Bronchial epithelial cell (primary cell): Measurements from ENCODE around the gene MS4A2. TPM values are rescaled to one million over a fixed set of nuclear protein-coding genes. Genes with fewer than 3 reads are reported as not detected.
"Not testable (repeated sequence)": the region's sequence is repeated elsewhere in the genome, so short reads cannot be mapped to it uniquely, and the experiment has no call there.

Source experiments
- DNase-seq: peaks from one replicate; pipeline ENCODE4 v3.0.0-alpha.2; 2010; ENCODE audit warnings: low read depth
- FAIRE-seq: peaks from 2 replicates; lab custom pipeline; 2011; peaks lifted over from hg19 to GRCh38; lab: Jason Lieb, UNC
- H3K27me3 ChIP-seq: 2 replicates; pipeline ENCODE4 v1.5.1; 2011; ENCODE audit warnings: low read length; ENCODE audit not compliant: control insufficient read depth, insufficient read depth
- H3K36me3 ChIP-seq: 2 replicates; pipeline ENCODE4 v1.5.1; 2011; ENCODE audit warnings: low read length; ENCODE audit not compliant: control insufficient read depth, insufficient read depth
- H3K4me3 ChIP-seq: 2 replicates; pipeline ENCODE4 v1.5.1; 2011; ENCODE audit warnings: mild to moderate bottlenecking, low read depth, low read length, control low read depth
- CTCF ChIP-seq: IDR thresholded peaks from 2 replicates; pipeline ENCODE4 v1.5.1; 2011; ENCODE audit warnings: mild to moderate bottlenecking, moderate library complexity, low read length, control low read depth, inconsistent platforms; ENCODE audit not compliant: insufficient read depth, severe bottlenecking
- total RNA-seq: library from RNA; depleted of rRNA; stranded (reverse); fragments of >200 nt; gene quantifications from 2 replicates; pipeline ENCODE4 v1.2.1, GENCODE V29; 2014

The MS4A2 gene
- total RNA-seq, 1 donor from 2014 or later = not detected

DNA sequence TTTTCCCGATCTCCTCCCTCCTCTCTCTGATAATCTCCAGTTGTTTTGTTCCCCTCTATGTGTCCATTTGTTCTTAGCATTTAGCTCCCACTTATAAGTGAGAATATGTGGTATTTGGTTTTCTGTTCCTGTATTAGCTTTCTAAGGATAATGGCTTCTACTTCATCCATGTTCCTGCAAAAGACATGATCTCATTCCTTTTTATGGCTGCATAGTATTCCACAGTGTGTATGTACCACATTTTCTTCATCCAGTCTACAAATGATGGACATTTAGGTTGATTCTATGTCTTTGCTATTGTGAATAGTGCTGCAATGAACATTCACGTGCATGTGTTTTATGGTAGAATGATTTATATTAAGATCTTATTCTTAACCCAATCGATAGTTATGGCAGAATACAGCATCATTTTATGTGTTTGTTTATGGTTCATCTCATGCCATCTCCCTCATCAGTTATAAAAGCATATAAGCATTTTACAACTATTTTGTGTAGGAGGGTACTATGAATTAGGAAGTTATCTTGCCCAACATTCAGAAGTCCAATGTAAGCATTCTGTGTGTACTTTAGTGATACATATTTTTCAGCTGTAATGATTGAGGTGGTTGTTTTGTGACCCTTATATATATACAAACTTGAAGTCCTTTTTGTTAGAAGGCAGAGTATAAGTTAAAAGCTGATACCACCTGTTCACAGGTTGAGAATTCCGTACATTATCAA, 28.8 kb upstream of the MS4A2 start:
- H3K36me3 ChIP-seq = no peaks in the 10 kb centered on the region
- FAIRE-seq = no peak

GRCh38 chr11:60064111-60064510, 24.4 kb upstream of the MS4A2 start:
- TF ChIP-seq CTCF = no peak
- DNase-seq = no peak
- Histone ChIP-seq H3K27me3 (no peaks in the 10 kb centered on the region), H3K36me3 (no peaks in the 10 kb centered on the region), H3K4me3 (no peak overlapping the region)
- no peak for FAIRE-seq

More for the DNA sequence above, 28.8 kb upstream of the MS4A2 start:
- Histone ChIP-seq H3K4me3 (no peak overlapping the region), H3K27me3 (no peaks in the 10 kb centered on the region)
- no peak for DNase-seq
- TF ChIP-seq CTCF = no peak

- FAIRE-seq (no peak), DNase-seq (no peak)
- no peaks in the 10 kb centered on the region for H3K36me3 ChIP-seq
- no peaks in the 10 kb centered on the region for H3K27me3 ChIP-seq
- H3K4me3 ChIP-seq = no peak overlapping the region
- TF ChIP-seq CTCF = no peak
Observed at GRCh38 chr11:60065801-60066200, 22.7 kb upstream of the MS4A2 start.

GRCh38 chr11:60069450-60069849, 19.0 kb upstream of the MS4A2 start:
- H3K4me3 ChIP-seq = no peak overlapping the region
- DNase-seq = peak; percentile 60
- TF ChIP-seq CTCF = no peak

DNA sequence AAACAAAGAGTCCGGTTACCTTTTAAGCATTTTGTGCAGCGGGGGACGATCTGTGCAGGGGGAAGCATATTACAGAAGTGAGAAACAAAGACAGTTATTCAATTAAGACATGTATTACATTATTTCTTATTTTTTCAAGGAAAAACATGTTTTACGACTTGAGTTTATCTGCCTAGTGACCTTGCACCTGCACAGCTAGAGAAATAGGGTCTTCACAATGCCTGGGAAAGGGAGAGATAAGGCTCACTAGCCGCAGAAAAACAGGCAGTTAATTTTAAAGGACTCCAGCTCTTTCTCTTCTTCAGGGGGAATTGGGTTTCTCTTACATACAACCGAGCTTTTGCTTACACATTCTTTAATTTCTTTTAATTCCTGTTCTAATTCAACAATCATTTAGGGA, 16.8 kb upstream of the MS4A2 start:
- H3K4me3 ChIP-seq, FAIRE-seq, DNase-seq, H3K36me3 ChIP-seq, H3K27me3 ChIP-seq: not testable (repeated sequence)

More at GRCh38 chr11:60069450-60069849, 19.0 kb upstream of the MS4A2 start:
- H3K36me3 ChIP-seq = no peaks in the 10 kb centered on the region
- H3K27me3 ChIP-seq = no peaks in the 10 kb centered on the region
- FAIRE-seq = no peak

- Histone ChIP-seq H3K36me3 (no peaks in the 10 kb centered on the region), H3K4me3 (no peak overlapping the region), H3K27me3 (no peaks in the 10 kb centered on the region)
- DNase-seq (no peak), FAIRE-seq (no peak)
- no peak for TF ChIP-seq CTCF
Observed at GRCh38 chr11:60077216-60077817, 11.1 kb upstream of the MS4A2 start.
